ENCODE results near the gene TSPAN6. TPM values are rescaled to one million over a fixed set of nuclear protein-coding genes. Genes with fewer than 3 reads are reported as not detected.

Gene TSPAN6
- total and polyA plus RNA-seq, 2 donors (not counting 1 experiment from before 2014, with no cell fraction given) = 29.2 to 34.1 TPM

DNA sequence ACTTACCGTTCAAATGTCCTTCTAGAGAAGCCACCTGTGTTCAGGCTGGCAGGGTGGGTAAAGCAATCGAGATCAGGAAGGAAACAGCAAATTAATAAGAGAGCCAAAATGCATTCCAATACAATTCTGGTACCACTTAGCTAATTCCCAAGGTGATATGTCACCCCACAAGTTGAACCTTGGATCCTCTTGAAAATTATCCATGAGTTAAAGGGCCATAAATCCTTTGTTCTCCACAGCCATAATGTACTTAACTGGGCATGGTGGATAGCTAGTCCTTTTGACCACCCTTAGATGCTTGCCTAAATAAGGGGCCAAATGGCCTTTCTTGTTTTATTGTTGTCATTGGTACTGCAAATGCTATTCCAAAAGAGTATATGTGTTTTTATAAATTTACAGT, 49.9 kb downstream of the TSPAN6 start:
- no peak overlapping the region for H3K27ac ChIP-seq (ENCODE audit: insufficient read depth, low read length)
- H3K9ac ChIP-seq (ENCODE audit: insufficient read depth, low read length) = no peak overlapping the region
- no peak overlapping the region for H2AFZ ChIP-seq (ENCODE audit: low read length)
- H3K9me3 ChIP-seq (ENCODE audit: control insufficient read depth, insufficient read depth, low read depth, low read length) = no peaks in the 10 kb centered on the region
- no peak overlapping the region for H3K4me2 ChIP-seq (ENCODE audit: extremely low read depth, insufficient read depth, low read length)
- no peak for DNase-seq (ENCODE audit: low read depth in 2 of 2)
- H3K4me1 ChIP-seq (ENCODE audit: control insufficient read depth, extremely low read depth, insufficient read depth, low read length) = no peaks in the 10 kb centered on the region
- no peaks in the 10 kb centered on the region for H3K79me2 ChIP-seq (ENCODE audit: control insufficient read depth, insufficient read depth, low read length)
- TF ChIP-seq, protein P1, sequence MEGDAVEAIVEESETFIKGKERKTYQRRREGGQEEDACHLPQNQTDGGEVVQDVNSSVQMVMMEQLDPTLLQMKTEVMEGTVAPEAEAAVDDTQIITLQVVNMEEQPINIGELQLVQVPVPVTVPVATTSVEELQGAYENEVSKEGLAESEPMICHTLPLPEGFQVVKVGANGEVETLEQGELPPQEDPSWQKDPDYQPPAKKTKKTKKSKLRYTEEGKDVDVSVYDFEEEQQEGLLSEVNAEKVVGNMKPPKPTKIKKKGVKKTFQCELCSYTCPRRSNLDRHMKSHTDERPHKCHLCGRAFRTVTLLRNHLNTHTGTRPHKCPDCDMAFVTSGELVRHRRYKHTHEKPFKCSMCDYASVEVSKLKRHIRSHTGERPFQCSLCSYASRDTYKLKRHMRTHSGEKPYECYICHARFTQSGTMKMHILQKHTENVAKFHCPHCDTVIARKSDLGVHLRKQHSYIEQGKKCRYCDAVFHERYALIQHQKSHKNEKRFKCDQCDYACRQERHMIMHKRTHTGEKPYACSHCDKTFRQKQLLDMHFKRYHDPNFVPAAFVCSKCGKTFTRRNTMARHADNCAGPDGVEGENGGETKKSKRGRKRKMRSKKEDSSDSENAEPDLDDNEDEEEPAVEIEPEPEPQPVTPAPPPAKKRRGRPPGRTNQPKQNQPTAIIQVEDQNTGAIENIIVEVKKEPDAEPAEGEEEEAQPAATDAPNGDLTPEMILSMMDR (conservative IDR thresholded peaks at IDR 0.05 in 1 of 2, IDR thresholded peaks at IDR 0.05 in 1 of 2; ENCODE audit: low read depth in 1 of 2, low read length in 2 of 2) = no peak
- TF ChIP-seq EZH2 (IDR thresholded peaks at IDR 0.05; ENCODE audit: low read length, missing control alignments) = no peak
- no peaks in the 10 kb centered on the region for H3K27me3 ChIP-seq (ENCODE audit: control insufficient read depth, insufficient read depth, low read length)
- no peaks in the 10 kb centered on the region for H4K20me1 ChIP-seq (ENCODE audit: control insufficient read depth, extremely low read depth, insufficient read depth, low read length)
- no peaks in the 10 kb centered on the region for H3K36me3 ChIP-seq (ENCODE audit: control insufficient read depth, insufficient read depth, low read length)
- H3K4me3 ChIP-seq (replicated peaks in 1 of 4; ENCODE audit: control extremely low read depth in 1 of 4, insufficient read depth in 1 of 4, low read depth in 3 of 4, low read length in 4 of 4) = no peak overlapping the region

DNA sequence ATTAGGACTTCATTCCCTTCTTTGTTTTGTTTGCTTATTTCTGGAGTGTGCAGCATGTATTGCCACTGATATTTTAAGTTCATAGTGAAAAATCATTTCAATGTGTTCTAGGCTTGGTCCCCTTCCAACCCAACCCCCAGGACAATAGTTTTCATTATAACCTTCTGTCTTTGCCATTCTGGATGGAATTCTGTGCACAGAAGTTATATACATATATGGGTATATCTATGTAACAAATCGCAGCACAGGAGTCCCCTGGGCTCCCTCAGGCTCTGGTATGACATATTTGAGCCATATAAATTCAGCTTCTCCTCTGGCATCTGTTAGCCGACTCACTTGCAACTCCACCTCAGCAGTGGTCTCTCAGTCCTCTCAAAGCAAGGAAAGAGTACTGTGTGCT, 52.0 kb downstream of the TSPAN6 start, which contains the start of gene TNMD:
TNMD (plus strand) TSS at position 326 of the 400 bp plus-strand sequence. CDS start 83 bp downstream, outside the sequence.
- Histone ChIP-seq H3K27ac (ENCODE audit: insufficient read depth, low read length) (no peak within 1 kb of the TSS), H3K4me2 (ENCODE audit: extremely low read depth, insufficient read depth, low read length) (no peak within 1 kb of the TSS), H3K4me3 (replicated peaks in 1 of 4; ENCODE audit: control extremely low read depth in 1 of 4, insufficient read depth in 1 of 4, low read depth in 3 of 4, low read length in 4 of 4) (no peak within 1 kb of the TSS), H3K9me3 (ENCODE audit: control insufficient read depth, insufficient read depth, low read depth, low read length) (no peaks in the 10 kb centered on the region), H3K27me3 (ENCODE audit: control insufficient read depth, insufficient read depth, low read length) (no peaks in the 10 kb centered on the region), H3K36me3 (ENCODE audit: control insufficient read depth, insufficient read depth, low read length) (no peaks in the 10 kb centered on the region), H3K79me2 (ENCODE audit: control insufficient read depth, insufficient read depth, low read length) (no peaks in the 10 kb centered on the region), H3K4me1 (ENCODE audit: control insufficient read depth, extremely low read depth, insufficient read depth, low read length) (no peaks in the 10 kb centered on the region), H3K9ac (ENCODE audit: insufficient read depth, low read length) (no peak within 1 kb of the TSS), H4K20me1 (ENCODE audit: control insufficient read depth, extremely low read depth, insufficient read depth, low read length) (no peaks in the 10 kb centered on the region), H2AFZ (ENCODE audit: low read length) (no peak within 1 kb of the TSS)
- TF ChIP-seq EZH2 (IDR thresholded peaks at IDR 0.05; ENCODE audit: low read length, missing control alignments) = no peak
- TF ChIP-seq, protein P1 (conservative IDR thresholded peaks at IDR 0.05 in 1 of 2, IDR thresholded peaks at IDR 0.05 in 1 of 2; ENCODE audit: low read depth in 1 of 2, low read length in 2 of 2) = no peak
- DNase-seq (ENCODE audit: low read depth in 2 of 2) = no peak

Other genes with a start within 250 kb of the TSPAN6 start
- under 0.01 and 0.26 TPM in 2 replicates for gene PCDH19, start 226.5 kb downstream of the TSPAN6 start, total RNA-seq
- 0.05 and 0.06 TPM in 2 replicates for gene PCDH19, start 226.5 kb downstream of the TSPAN6 start, polyA plus RNA-seq
- gene TNMD, start 51.9 kb downstream of the TSPAN6 start, total RNA-seq = not detected in 2 replicates
- not detected in 2 replicates for gene TNMD, start 51.9 kb downstream of the TSPAN6 start, polyA plus RNA-seq
- gene SRPX2, start 7.4 kb upstream of the TSPAN6 start, total RNA-seq = 13.4 and 18.2 TPM in 2 replicates
- 41.1 and 77.6 TPM in 2 replicates for gene SRPX2, start 7.4 kb upstream of the TSPAN6 start, polyA plus RNA-seq
- gene SYTL4, start 95.3 kb upstream of the TSPAN6 start, total RNA-seq = 4.6 and 8.8 TPM in 2 replicates
- gene SYTL4, start 95.3 kb upstream of the TSPAN6 start, polyA plus RNA-seq = 2.9 and 5.7 TPM in 2 replicates
- 11.4 and 13.4 TPM in 2 replicates for gene CSTF2, start 183.6 kb upstream of the TSPAN6 start, total RNA-seq
- 16.3 and 25.6 TPM in 2 replicates for gene CSTF2, start 183.6 kb upstream of the TSPAN6 start, polyA plus RNA-seq
- gene NOX1, start 237.6 kb upstream of the TSPAN6 start, total RNA-seq = not detected in 2 replicates
- gene NOX1, start 237.6 kb upstream of the TSPAN6 start, polyA plus RNA-seq = not detected in 2 replicates